NCI-H2227 (cell line): ENCODE data around the gene DDTL.

Experiments used
- DNase-seq: peaks from one replicate; lab custom pipeline; 2025; ENCODE audit not compliant: unreplicated experiment; lab: John Stamatoyannopoulos, UW

Gene DDTL

DNA sequence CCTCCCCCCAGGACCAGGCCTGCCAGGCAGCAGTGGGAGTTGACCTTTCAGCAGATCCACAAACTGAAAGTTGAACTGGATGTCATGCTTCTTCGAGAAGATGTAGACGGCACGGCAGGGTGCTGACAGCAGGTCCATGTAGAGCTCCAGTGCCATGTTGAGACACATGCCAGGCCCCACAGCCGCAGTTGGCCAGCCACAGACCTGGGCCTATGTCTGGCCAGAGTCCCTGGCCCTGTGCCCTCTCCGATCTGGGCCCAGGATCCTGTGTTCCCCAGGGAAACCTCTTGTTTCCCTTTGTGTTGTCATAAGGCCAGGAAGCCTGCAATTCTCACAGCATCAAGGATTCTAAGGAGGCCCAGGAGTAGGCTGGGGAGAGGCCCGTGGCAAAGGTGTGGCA is 38.5 kb downstream of the DDTL start, which contains the start of gene GSTT4:
Gene GSTT4, minus strand, starts transcription at position 253 of the 400 bp plus-strand sequence. Its CDS starts 97 bp downstream, at position 156.
- DNase-seq: no peak

DNA sequence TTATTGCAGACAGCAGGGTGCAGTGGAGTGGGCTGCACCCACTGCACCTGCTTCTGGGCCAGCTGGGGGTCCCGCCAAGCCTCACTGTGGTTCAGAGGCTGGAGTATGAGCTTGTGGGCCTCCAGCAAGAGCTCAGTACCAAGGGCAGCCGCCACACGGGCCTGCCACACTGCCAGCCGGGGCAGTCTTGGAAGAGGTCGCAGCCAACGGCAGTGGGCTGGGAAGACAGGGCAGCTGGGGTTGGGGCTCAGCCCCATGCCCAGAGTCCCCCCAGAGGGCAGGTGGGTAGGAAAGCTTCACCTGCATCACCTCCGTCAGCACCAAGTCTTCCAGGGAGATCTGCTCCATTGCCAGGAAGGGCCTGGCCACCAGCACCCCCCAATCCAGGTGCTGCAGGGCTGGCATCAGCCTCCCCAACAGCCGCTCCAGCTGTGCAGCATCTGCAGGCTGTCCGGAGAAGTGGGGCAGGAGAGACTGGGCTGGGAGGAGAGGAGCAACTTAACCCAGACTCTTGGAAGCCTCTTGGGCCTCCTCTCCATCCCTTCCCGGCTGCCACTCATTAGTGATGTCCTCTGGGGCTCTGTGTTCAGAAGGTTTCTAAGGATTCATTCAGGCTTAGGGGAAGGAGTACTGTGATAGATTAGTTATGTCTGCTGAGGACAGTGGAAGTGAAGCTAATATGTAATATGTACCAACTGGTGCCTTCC is 39.7 kb downstream of the DDTL start:
- no peak for DNase-seq

DNA sequence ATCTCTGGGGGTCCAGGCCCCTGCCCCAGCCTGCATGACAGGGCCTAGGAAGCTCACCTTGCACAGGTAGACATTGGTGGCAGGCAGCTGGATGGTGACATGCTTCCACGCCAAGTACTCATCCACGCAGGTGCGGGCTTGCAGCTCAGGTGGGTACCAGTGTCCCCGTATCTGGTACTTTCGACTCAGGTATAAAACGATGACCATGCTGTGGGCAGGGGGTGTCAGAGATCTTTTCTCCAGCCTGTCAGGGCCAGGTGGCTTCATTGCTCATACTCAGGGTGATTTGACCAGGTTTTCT is 40.2 kb downstream of the DDTL start:
- no peak for DNase-seq

DNA sequence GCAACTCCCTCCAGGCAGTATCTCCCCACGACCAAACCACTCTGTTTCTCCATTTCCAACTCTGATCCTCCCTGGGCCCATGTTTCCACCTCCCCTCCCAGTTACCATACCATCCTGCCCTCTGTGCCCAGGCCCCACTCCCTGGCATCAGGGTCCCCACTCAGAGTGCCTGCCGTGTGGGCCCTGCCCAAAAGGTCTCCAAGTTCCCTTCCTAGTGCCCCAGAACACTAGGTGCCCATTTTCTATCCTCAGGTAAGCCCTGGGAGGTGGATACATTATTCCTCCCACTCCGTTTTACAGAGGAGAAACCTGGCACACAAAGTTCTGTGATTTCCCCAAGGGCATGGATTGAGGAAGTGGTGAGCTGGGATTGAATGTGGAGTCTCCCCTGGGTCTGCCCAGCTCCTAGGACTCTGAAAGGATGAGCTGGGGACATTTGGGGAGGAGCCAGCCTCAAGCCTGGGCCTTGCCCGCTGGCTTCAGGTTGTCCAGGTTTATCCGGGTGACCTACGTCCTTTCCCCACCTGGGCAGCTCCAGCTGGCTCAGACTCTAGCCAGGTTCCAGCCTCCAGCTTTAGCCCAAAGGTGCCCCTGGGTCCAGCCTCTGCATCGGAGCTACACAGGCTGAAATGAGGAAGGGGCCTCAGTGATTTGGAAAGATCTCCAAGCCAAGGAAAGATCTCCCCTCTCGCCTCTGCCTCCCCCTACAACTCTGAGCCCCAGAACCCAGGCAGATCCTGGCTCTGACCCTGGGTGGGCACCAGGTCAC is 40.7 kb downstream of the DDTL start:
- DNase-seq: no peak

DNA sequence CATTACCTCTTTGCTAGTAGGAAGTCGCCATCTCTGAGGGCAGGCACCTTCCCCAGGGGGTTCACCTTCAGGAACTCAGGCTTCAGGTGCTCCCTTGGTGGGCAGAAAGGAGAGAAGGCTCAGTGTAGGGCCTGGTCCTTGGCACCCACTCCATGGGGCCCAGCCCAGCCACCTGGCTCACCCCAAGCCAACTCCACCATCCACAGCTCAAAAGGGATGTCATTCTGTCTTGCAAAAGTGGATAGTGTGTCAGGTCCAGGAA is 41.3 kb downstream of the DDTL start:
- DNase-seq: no peak

DNA sequence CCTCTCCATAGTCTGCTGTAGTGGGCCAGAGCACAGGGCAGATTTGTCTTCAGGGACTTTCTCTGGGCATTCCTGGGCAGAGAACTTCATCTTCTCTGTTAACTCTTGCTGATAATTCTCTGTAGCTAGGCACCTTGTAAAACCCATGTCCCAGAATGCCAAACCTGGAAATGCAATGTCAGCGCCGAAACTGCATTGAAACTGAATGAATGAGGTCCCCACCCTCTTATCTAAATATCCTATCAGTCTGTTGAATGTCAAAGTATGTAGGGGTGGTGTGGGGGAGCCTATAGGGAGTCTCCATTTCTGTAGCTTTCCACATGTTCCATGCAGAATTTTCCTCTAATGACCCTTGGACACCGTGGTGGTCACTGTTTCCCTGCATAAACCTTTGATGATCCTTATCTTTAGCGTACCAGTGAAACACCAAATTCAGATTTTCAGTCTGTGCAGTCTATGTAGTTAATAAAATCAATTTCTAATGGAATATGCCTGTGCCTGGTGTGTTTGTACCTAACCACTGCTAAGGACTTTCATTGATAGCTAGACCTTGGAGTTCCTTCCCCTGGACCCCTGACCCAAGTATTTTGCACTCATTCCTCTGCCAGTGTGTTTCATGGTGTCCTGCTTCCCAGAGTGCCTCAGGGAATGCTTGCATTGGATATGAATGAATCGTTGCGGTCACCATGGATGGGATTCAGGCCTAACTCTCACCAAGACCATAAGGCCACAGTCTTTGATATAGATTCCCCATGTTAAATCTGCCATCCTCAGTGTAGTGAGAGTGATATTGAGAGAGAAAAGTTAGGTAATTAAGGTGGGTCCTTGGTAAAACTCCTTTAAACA is 41.9 kb downstream of the DDTL start:
- DNase-seq: no peak

DNA sequence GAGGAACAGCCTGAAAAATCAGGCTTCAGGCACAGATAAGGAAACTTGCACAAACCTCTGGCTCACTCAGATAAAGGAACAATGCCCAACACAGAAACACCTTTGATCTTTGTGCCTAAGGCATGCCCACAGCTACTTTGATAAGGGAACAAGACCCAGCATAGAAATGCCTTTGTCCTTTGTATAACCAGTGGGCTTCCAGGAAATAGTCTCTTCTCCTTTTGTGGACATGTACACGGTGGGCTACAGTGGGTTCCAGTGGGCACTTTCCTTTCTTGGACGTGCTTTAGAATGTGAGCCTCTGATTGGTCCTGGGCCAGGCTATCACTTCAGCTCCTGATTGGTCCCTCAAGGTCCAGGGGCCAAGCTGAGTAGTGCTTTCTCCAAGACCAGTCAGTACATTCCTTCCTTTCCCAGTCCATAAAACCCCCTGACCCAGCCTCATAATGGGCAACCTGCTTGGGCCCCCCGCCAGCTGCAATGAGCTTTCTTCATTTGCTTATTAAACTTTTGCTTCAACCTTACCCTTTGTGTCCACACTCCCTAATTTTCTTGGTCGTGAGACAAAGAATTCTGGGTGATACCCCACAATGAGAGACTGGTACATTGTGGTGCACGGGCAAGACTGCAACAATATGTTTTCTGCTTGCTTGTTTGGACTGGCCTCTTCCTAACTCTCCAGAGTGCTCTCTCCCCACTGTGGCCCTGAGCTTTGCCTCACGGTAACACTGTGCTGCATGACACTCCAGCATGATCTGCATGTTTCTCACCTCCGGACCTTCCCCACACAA is 42.7 kb downstream of the DDTL start:
- no peak for DNase-seq

DNA sequence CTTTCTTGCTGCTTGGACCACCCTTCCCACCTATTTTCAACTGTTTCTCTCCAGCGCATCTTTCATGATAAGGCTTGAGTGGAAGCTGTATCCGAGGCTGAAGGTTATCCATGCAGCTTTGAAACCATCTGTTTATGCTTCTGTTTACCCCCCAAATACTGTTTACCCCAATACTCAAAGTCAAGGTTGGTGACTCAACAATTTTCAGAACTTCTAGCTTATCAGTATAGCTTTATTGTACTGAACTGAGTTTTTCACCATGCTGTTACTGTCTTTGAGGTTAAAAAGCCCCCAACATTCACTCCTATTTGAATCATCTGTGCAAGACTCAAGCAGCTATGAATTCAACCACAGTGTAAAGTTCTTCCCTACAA is 43.3 kb downstream of the DDTL start:
- no peak for DNase-seq

DNA sequence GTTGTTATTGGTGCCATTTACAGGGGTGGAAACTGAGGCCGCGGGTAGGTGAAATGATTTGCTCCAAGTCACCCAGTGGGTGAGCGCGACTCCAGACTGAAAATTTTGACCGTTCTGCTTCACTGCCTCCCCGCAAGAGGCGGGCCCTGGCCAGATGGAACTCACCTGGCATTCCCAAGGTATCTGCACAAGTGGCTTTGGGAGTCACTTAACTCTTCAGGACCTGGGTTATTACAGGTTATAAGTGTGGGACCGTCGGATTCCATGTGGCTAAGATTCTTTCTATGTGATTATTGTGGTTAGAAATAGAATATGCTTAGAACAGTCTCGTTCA is 45.0 kb downstream of the DDTL start:
- no peak for DNase-seq

DNA sequence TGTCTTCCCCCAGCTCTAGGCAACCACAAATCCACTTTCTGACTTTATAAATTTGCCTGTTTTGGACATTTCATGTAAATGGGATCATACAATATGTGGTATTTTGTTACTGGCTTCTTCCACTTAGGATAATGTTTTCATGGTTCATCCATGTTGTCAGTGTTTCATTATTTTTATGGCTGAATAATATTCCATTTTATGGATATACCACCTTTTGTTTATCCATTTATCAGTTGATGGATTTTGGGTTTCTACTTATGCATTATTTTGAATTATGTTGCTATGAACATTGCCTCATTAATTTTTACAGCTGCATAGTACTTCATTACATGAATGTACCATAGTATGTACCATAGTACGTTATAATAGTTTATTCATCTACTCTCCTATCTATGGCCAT is 49.5 kb downstream of the DDTL start:
- no peak for DNase-seq

DNA sequence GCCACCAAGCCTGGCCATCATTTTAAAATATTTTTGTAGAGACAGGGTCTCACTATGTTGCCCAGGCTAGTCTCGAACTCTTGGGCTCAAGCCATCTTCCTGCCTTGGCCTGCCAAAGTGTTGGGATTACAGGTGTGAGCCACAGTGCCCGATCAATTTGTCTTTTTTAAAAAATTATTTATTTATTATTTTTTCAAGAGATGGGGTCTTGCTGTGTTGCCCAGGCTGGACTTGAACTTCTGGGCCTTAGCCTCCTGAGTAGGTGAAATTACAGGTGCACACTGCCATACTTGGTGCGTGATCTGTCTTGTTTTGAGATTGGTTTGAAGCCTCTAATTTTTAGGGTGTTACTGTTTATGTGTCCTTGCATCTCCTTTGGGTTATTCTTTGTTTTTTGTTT is 54.6 kb downstream of the DDTL start:
- no peak for DNase-seq
